Activated naive CD4-positive, alpha-beta T cell treated with anti-CD3 and anti-CD28 coated beads, Interleukin-2, amount 50 U/mL, for 72 hours (primary cell): ENCODE results near the gene CCDC183. TPM values are rescaled to one million over a fixed set of nuclear protein-coding genes. Genes with fewer than 3 reads are reported as not detected.

Experiments used
- ATAC-seq, 2 donors: fragments of 150-1000 bp; cut with Tn5 transposase; 2 replicates each; pipeline ENCODE4 v1.10.0; 2021; ENCODE audit warnings: mild to moderate bottlenecking in 2 of 2, moderate library complexity in 2 of 2
- DNase-seq, 2 donors: peaks; one replicate each; pipeline ENCODE4 v3.0.0; 2021 to 2022; ENCODE audit warnings: low spot score in 2 of 2
- H3K27ac Mint-ChIP-seq, 2 donors: one replicate each; pipeline ENCODE4 v1.8.0; 2022; ENCODE audit warnings: mild to moderate bottlenecking in 2 of 2, mixed read lengths in 2 of 2
- H3K36me3 Mint-ChIP-seq, 2 donors: one replicate each; pipeline ENCODE4 v1.8.0; 2022; ENCODE audit warnings: mixed read lengths in 2 of 2
- H3K9me3 Mint-ChIP-seq, 2 donors: one replicate each; pipeline ENCODE4 v1.8.0; 2022; ENCODE audit warnings: mixed read lengths in 2 of 2
- total RNA-seq, 2 donors: library from RNA; stranded (reverse); gene quantifications; one replicate each; pipeline ENCODE4 v1.2.3, GENCODE V29; 2022

CCDC183 gene
- total RNA-seq, 2 donors from 2014 or later = 0.18 to 1.3 TPM

- DNase-seq (no peak), ATAC-seq (no peak)
- Mint-ChIP-seq H3K36me3 (peaks cover 0 to 3% of the 10 kb centered on the region in 2 donors), H3K27ac (peak overlapping the region in 1 of 2 donors; percentile 34), H3K9me3 (no peaks in the 10 kb centered on the region)
These were observed 7.7 kb downstream of the CCDC183 start for GRCh38 chr9:136803551-136804508.

- Mint-ChIP-seq H3K27ac (no peak overlapping the region), H3K9me3 (no peaks in the 10 kb centered on the region), H3K36me3 (peaks cover 0 to 9% of the 10 kb centered on the region in 2 donors)
- DNase-seq = no peak
- ATAC-seq = no peak
These were observed 8.5 kb downstream of the CCDC183 start for GRCh38 chr9:136804509-136805206.

GRCh38 chr9:136805207-136805740 is 9.1 kb downstream of the CCDC183 start:
- no peak for ATAC-seq
- H3K27ac Mint-ChIP-seq = no peak overlapping the region
- peaks cover 0 to 13% of the 10 kb centered on the region in 2 donors for H3K36me3 Mint-ChIP-seq
- H3K9me3 Mint-ChIP-seq = no peaks in the 10 kb centered on the region
- no peak for DNase-seq

- no peaks in the 10 kb centered on the region for H3K9me3 Mint-ChIP-seq
- peaks cover 3 to 13% of the 10 kb centered on the region in 2 donors for H3K36me3 Mint-ChIP-seq
- H3K27ac Mint-ChIP-seq = peak overlapping the region; percentile 76 to 89
- DNase-seq (peak in 1 of 2 donors; percentile 56), ATAC-seq (no peak)
These were observed 9.9 kb downstream of the CCDC183 start for GRCh38 chr9:136806067-136806466.

DNA sequence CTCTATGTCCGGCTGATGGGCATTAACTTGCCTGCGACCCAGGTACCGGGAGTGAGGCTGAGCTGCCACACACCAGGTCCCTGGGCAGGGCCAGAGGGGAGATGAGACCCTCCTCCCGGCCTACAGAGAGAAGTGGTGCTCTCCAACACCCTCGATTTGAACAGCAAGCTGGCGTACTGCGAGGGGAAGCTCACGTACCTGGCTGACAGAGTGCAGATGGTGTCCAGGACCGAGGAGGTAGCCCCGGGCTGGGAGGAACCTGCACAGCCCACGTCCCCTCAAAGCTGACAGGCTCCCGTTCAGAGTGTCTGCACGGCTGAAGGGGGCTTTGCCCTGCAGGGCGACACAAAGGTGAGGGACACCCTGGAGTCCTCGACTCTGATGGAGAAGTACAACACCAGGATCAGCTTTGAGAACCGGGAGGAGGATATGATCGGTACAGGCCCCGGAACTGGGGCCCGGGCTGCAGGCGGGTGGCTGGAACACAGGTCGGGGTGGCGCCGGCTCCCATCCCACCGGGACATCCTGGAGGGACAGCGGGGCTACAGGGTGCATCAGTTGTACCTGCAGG is 10.6 kb downstream of the CCDC183 start:
- ATAC-seq = no peak
- H3K27ac Mint-ChIP-seq = peak overlapping the region; percentile 76 to 89

GRCh38 chr9:136807281-136808074 is 11.3 kb downstream of the CCDC183 start, which contains the start of gene RABL6:
TSS of gene RABL6 (plus strand) at chr9:136807948. CDS start at chr9:136808197, 249 bp downstream.
- peak; percentile 86 to 94 for ATAC-seq
- peaks cover 6 to 13% of the 10 kb centered on the region in 2 donors for H3K36me3 Mint-ChIP-seq
- DNase-seq = peak; percentile 87 to 88
- peak within 1 kb of the TSS; percentile 76 to 93 for H3K27ac Mint-ChIP-seq
- no peaks in the 10 kb centered on the region for H3K9me3 Mint-ChIP-seq

More for the DNA sequence above, 10.6 kb downstream of the CCDC183 start:
- no peak for DNase-seq
- Mint-ChIP-seq H3K36me3 (peaks cover 6 to 13% of the 10 kb centered on the region in 2 donors), H3K9me3 (no peaks in the 10 kb centered on the region)

DNA sequence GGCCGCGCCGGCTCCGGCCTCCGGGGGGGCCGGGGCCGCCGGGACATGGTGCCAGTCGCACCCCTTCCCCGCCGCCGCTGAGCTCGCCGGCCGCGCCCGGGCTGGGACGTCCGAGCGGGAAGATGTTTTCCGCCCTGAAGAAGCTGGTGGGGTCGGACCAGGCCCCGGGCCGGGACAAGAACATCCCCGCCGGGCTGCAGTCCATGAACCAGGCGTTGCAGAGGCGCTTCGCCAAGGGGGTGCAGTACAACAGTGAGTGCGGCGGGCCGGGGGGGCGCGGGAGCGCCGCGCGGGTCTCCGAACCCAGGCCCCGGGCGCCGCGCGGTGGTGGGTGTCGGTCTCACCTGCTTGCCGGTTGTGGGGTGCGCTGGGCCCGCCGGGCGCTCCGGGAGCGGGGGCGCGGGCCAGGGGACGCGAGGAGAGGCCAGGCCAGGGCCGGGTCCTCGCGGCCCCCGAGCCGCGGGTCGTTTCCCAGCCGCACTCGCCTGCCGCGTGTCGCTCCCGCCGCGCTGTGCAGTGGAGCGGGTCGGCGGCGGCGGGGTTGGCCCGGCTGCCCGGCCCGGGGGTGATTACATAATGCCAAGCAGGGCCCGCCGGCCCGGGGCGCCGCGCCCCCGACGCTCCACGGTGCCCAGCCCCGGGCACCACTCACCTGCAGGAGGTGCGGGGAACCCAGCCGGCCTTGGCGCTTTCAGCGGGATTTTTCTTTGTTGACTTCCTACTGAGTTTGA is 12.1 kb downstream of the CCDC183 start:
- no peaks in the 10 kb centered on the region for H3K9me3 Mint-ChIP-seq
- peaks cover 13 to 19% of the 10 kb centered on the region in 2 donors for H3K36me3 Mint-ChIP-seq
- peak in 1 of 2 donors; percentile 70 for DNase-seq
- H3K27ac Mint-ChIP-seq = peak overlapping the region; percentile 23 to 65
- peak; percentile 23 to 46 for ATAC-seq

DNA sequence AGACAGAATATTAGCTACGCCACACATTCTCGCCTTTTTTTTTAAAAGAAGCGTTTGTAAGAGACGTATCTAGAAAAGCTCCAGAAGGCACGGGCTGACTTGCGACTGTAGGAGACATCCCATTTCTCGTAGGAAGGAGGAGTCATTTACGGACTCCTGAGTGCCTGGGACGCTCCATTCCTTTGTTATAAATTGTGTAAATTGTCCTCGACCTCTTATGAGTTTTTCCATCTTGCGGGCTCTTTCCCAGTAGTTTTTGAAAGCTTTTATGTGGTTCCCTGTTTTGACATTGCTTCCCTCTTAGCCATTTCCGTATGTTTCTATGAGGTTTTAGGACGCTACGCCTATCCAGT is 12.6 kb downstream of the CCDC183 start:
- ATAC-seq = no peak
- H3K36me3 Mint-ChIP-seq = peaks cover 18 to 19% of the 10 kb centered on the region in 2 donors
- no peaks in the 10 kb centered on the region for H3K9me3 Mint-ChIP-seq
- peak overlapping the region; percentile 23 to 65 for H3K27ac Mint-ChIP-seq
- no peak for DNase-seq

DNA sequence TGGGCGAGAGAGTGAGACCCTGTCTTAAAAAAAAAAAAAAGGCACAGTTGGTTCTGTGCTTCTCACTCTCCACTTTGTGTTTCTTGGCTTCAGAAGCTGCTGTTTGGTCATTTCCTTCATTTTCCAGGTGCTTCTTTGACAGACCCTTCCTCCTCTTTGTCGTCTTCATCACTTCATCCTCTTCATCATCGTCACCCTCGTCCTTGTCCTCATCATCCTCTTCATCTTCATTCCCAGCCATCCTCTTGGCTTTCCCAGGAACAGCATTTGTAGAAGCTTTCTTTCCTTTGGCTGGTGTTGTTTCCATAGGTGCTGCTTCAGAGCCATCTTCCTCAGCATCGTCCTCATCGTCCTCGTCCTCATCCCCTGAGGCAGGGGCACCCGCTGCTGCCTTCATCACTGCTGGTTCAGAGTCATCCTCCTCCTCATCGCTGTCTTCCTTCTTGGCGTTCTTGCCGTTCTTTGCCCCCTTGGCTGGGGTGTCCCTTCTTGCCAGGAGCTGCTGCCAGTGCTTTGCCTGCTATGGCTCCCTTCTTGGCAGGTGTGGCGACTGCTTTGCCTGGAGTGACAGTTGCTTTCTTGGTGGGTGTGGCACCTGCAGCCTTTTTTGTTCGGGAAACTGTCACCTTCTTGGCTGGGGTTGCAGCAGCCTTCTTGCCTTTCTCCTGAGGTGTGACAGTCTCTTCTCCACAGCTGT is 18.7 kb downstream of the CCDC183 start:
- Mint-ChIP-seq H3K9me3 (no peaks in the 10 kb centered on the region), H3K27ac (no peak overlapping the region), H3K36me3 (peaks cover 19 to 20% of the 10 kb centered on the region in 2 donors)
- DNase-seq (no peak), ATAC-seq (no peak)

DNA sequence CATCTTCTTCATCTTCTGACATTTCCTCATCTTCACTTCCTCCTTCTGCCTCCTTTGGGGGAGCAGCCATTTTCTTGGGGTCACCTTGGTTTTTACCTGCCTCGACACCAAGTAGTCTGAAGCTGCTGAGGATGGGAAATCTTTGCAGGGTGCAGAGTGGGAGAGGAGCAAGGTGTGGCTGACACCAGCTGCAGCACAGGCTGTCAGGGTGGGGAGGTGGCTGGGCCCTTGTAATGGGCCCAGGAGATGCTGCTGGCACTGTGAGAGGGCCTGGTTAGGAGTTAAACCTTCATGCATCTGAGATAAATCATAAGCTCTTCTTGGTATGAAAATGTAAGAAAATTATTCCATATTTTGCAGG is 19.3 kb downstream of the CCDC183 start:
- no peak for ATAC-seq
- no peak for DNase-seq
- H3K27ac Mint-ChIP-seq = no peak overlapping the region
- H3K36me3 Mint-ChIP-seq = peaks cover 17 to 19% of the 10 kb centered on the region in 2 donors
- no peaks in the 10 kb centered on the region for H3K9me3 Mint-ChIP-seq

GRCh38 chr9:136820971-136821825 is 25.1 kb downstream of the CCDC183 start:
- Mint-ChIP-seq H3K27ac (peak overlapping the region in 1 of 2 donors; percentile 86), H3K9me3 (no peaks in the 10 kb centered on the region), H3K36me3 (peaks cover 0 to 6% of the 10 kb centered on the region in 2 donors)
- no peak for ATAC-seq
- no peak for DNase-seq

GRCh38 chr9:136821826-136822544 is 25.8 kb downstream of the CCDC183 start:
- H3K9me3 Mint-ChIP-seq = no peaks in the 10 kb centered on the region
- no peak for ATAC-seq
- H3K36me3 Mint-ChIP-seq = peaks cover 0 to 6% of the 10 kb centered on the region in 2 donors
- DNase-seq = no peak
- H3K27ac Mint-ChIP-seq = no peak overlapping the region

- Mint-ChIP-seq H3K36me3 (peaks cover 0 to 6% of the 10 kb centered on the region in 2 donors), H3K27ac (no peak overlapping the region), H3K9me3 (no peaks in the 10 kb centered on the region)
- ATAC-seq (no peak), DNase-seq (peak in 1 of 2 donors; percentile 52)
These were observed 27.3 kb downstream of the CCDC183 start for GRCh38 chr9:136823136-136824046.
